MM.1S (cell line): ENCODE measurements around the gene SLC22A14.
"Not testable (repeated sequence)": the region's sequence is repeated elsewhere in the genome, so short reads cannot be mapped to it uniquely, and the experiment has no call there.

Experiments
- EZH2 ChIP-seq: fragments of 300-600 bp; sonication (generic); optimal IDR thresholded peaks from 2 replicates; pipeline ENCODE3; 2017; ENCODE audit warnings: low read depth, mild to moderate bottlenecking, antibody characterized with exemption, low read length, mixed read lengths
- TF ChIP-seq, protein P1 (sequence below): fragments of 300-600 bp; sonication (generic); IDR thresholded peaks from 2 replicates; pipeline ENCODE4 v1.5.1; 2016; ENCODE audit warnings: antibody characterized with exemption, low read length, mixed read lengths

DNA sequence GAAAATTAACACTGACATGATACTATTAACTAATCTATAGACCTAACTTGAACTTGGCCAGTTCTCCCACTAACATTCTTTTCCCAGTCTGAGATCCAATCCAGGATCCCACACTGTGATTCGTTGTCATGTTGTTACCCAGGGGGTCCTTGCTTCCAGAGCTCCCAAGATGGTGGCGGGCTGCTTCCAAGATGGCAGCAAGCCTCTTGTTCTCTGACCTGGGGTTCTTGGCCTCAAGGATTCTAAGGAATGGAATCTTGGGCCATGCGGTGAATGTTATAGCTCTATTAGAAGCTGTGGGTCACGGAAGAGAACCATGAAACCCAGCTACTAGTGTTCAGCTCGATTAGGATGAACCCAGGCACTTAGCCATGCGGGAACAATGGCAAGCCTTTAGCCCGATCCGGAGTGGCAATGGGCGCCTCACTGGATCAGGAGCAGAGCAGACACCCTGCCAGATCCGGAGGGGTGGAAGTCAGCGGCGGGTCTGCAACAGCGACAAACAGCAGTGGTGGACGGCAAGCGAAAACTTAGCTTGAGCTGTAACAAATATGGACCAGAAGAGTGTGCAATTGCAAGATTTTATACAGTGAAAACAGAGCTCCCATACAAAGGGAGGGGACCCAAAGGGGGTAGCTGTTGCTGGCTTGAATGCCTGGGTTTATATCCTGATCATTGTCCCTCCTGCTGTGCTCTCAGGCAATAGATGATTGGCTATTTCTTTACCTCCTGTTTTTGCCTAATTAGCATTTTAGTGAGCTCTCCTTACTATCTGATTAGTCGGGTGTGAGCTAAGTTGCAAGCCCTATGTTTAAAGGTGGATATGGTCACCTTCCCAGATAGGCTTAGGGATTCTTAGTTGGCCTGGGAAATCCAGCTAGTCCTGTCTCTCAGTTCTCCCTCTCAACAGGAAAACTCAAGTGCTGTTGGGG lies 7.5 kb downstream of the SLC22A14 start:
- TF ChIP-seq, protein P1, sequence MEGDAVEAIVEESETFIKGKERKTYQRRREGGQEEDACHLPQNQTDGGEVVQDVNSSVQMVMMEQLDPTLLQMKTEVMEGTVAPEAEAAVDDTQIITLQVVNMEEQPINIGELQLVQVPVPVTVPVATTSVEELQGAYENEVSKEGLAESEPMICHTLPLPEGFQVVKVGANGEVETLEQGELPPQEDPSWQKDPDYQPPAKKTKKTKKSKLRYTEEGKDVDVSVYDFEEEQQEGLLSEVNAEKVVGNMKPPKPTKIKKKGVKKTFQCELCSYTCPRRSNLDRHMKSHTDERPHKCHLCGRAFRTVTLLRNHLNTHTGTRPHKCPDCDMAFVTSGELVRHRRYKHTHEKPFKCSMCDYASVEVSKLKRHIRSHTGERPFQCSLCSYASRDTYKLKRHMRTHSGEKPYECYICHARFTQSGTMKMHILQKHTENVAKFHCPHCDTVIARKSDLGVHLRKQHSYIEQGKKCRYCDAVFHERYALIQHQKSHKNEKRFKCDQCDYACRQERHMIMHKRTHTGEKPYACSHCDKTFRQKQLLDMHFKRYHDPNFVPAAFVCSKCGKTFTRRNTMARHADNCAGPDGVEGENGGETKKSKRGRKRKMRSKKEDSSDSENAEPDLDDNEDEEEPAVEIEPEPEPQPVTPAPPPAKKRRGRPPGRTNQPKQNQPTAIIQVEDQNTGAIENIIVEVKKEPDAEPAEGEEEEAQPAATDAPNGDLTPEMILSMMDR = not testable (repeated sequence)
- not testable (repeated sequence) for TF ChIP-seq EZH2
